ENCODE measurements around the gene CIC. TPM values are rescaled to one million over a fixed set of nuclear protein-coding genes. Genes with fewer than 3 reads are reported as not detected.
A peak's percentile ranks its signal among the peaks of the same experiment; 100 is the strongest.

CIC gene
- total RNA-seq (2022), result 72.6 and 75.5 TPM in 2 replicates
- Bru-seq, nascent RNA, result percentile 58 among the genes with signal in this experiment
- percentile 79 among the genes with signal in this experiment for BruChase-seq, experiment 1, labeled RNA remaining after a 6-hour chase
- BruChase-seq, experiment 2, labeled RNA remaining after a 2-hour chase, result percentile 78 among the genes with signal in this experiment
- long read RNA-seq, partial matches to known transcripts, result 26 of 47 reads
- long read RNA-seq, other reads (novel, unspliced or antisense), result 16 of 47 reads

DNA sequence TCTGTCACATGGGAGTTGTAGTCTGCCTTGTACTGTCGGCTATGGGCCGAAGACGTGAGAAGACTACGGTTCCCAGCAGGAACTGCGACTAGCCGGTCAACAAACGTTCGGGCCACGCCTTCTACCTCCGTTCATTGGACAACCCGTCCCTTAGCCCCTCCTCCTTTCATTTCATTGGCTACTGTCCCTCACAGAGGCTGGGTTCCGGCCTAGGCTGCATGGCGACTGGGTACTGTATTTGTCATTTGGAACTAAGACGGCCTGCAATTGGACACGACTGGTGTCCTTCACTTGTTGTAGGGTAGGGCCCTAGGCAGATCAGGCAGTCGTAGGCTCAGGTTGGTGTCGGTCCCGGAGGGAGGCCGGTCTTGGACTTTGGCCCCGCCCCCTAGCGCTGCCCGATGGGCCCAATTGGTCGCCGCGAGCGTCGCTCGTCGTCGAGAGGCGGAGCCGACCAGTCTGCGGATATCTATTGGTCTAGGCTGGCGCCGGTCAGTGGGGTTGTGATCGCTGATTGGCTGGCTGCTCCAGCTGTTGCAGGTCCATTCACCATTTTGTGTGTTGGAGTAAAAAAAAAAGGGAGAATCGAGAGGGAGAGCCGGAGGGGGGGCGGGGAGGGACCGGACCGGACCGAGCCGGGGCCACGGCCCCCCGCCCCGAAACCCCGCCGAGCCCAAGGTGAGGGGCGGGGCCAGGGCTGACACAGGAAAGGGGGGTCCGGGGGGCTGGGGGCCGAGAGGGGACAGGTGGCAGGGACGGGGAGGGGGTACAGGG is at the start of gene CIC:
Gene CIC, plus strand, starts transcription at position 549 of the 774 bp plus-strand sequence. CDS start 2,532 bp downstream, outside the sequence.
- Mint-ChIP-seq H3K9me3 (ENCODE audit: low read depth, unreplicated experiment) (no peaks in the 10 kb centered on the region), H3K27me3 (ENCODE audit: unreplicated experiment) (no peaks in the 10 kb centered on the region), H3K4me1 (ENCODE audit: low read depth, unreplicated experiment) (peaks cover 8% of the 10 kb centered on the region), H3K27ac (ENCODE audit: unreplicated experiment) (no peak within 1 kb of the TSS), H3K36me3 (ENCODE audit: insufficient read depth, unreplicated experiment) (peaks cover 13% of the 10 kb centered on the region), H3K4me3 (ENCODE audit: low read depth, unreplicated experiment) (no peak within 1 kb of the TSS)
- CTCF ChIA-PET, result interaction anchor here (0.5 to 2.0 kb wide), 3 partner anchors 11 to 821 kb away, joined by 4 to 8 read pairs (median 7); no protein-coding TSS in a partner anchor
- peak; percentile 100 for DNase-seq
- TSS peak; percentile 94 for BruUV-seq (replicated peaks)
- TF ChIP-seq, protein P1, sequence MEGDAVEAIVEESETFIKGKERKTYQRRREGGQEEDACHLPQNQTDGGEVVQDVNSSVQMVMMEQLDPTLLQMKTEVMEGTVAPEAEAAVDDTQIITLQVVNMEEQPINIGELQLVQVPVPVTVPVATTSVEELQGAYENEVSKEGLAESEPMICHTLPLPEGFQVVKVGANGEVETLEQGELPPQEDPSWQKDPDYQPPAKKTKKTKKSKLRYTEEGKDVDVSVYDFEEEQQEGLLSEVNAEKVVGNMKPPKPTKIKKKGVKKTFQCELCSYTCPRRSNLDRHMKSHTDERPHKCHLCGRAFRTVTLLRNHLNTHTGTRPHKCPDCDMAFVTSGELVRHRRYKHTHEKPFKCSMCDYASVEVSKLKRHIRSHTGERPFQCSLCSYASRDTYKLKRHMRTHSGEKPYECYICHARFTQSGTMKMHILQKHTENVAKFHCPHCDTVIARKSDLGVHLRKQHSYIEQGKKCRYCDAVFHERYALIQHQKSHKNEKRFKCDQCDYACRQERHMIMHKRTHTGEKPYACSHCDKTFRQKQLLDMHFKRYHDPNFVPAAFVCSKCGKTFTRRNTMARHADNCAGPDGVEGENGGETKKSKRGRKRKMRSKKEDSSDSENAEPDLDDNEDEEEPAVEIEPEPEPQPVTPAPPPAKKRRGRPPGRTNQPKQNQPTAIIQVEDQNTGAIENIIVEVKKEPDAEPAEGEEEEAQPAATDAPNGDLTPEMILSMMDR (IDR thresholded peaks at IDR 0.05; ENCODE audit: unreplicated experiment), result no peak
- intact Hi-C loops (cut with micrococcal nuclease; ENCODE audit: unreplicated experiment), result no loop called here

DNA sequence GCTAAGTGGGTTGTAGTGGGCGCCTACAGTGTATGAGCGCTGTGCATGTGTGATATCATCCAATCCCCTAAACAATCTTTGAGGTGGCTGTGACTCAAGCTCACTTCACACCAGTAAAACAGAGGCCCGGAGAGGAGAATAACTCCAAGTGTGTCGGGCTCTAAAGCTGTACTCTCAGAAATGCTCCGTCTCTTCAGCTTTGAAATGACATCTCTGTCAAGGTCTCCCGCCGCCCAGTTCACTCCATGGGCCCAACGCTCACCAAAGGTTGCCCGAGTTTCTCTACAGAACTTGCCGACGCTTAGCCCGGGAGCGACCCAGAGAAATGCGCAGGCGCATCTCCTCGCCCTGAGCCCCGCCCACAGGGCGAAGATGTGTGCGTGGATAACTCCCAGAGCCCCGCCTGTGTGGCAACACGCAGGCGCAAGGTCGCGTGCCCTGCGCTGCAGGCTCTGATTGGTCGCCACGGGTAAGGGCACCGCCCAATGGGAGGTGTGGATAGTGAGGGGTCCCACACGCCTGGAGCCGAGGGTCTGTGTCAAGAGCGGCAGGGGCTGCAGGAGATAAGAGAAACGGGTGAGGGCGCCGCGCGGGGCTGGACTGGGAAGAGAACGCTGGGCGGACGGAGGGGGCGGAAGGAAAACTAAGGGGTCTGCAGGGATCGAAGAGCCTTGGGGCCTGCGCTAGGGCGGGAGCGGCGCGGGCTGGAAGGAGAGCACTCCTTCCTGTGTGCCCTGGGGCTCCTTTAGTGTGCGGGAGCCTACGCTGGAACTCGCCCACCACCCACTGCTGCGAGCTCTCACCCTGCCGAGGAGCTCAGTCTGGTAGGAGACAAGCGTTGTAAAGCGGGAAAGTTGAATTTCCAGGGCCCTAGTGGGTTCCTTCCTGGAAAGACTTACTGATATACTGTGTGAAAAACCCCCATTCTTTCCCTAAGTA is 49.0 kb upstream of the CIC start, which contains the start of gene ZNF526:
Gene ZNF526, plus strand, starts transcription at position 501 of the 939 bp plus-strand sequence. CDS start 4,092 bp downstream, outside the sequence.
- CTCF ChIA-PET, result interaction anchor here (1.8 kb wide), 1 partner anchor 13 kb away, joined by 3 read pairs; no protein-coding TSS in a partner anchor
- TF ChIP-seq, protein P1 (IDR thresholded peaks at IDR 0.05; ENCODE audit: unreplicated experiment), result no peak
- Mint-ChIP-seq H3K9me3 (ENCODE audit: low read depth, unreplicated experiment) (no peaks in the 10 kb centered on the region), H3K27ac (ENCODE audit: unreplicated experiment) (peak within 1 kb of the TSS; percentile 88), H3K4me3 (ENCODE audit: low read depth, unreplicated experiment) (peak within 1 kb of the TSS; percentile 95), H3K36me3 (ENCODE audit: insufficient read depth, unreplicated experiment) (peaks cover 65% of the 10 kb centered on the region), H3K27me3 (ENCODE audit: unreplicated experiment) (no peaks in the 10 kb centered on the region), H3K4me1 (ENCODE audit: low read depth, unreplicated experiment) (peaks cover 31% of the 10 kb centered on the region)
- DNase-seq, result peak; percentile 98
- BruUV-seq (replicated peaks), result TSS peak; percentile 89
- intact Hi-C loops (cut with micrococcal nuclease; ENCODE audit: unreplicated experiment), result no loop called here

DNA sequence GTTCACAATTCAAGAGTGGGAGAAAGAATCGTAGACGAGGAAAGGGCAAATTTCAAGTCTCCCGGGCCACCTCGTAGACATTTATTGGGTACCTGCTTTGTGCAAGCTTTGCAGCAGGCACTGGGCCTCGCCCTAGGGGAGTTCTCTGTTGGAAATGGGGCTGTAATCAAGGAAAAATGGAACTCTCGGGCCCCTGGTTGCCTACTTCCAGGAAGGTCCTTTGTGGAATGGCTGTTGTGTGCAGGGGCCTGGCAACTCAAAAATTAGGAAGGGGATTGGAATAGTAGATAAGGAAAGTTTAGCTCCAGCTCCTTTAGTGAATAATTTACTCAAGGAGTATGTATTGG is 48.3 kb upstream of the CIC start:
- Mint-ChIP-seq H3K36me3 (ENCODE audit: insufficient read depth, unreplicated experiment) (peaks cover 62% of the 10 kb centered on the region), H3K27ac (ENCODE audit: unreplicated experiment) (peak overlapping the region; percentile 88), H3K9me3 (ENCODE audit: low read depth, unreplicated experiment) (no peaks in the 10 kb centered on the region), H3K4me1 (ENCODE audit: low read depth, unreplicated experiment) (peaks cover 24% of the 10 kb centered on the region), H3K4me3 (ENCODE audit: low read depth, unreplicated experiment) (peak overlapping the region; percentile 95), H3K27me3 (ENCODE audit: unreplicated experiment) (no peaks in the 10 kb centered on the region)
- intact Hi-C loops (cut with micrococcal nuclease; ENCODE audit: unreplicated experiment), result no loop called here
- BruUV-seq (replicated peaks), result no TSS peak
- CTCF ChIA-PET, result interaction anchor here (0.5 kb wide), 1 partner anchor 10 kb away, joined by 4 read pairs; no protein-coding TSS in a partner anchor
- TF ChIP-seq, protein P1 (IDR thresholded peaks at IDR 0.05; ENCODE audit: unreplicated experiment), result no peak
- no peak for DNase-seq

Data from Calu3 (cell line).